ENCODE measurements around the gene RIOK2.

- TF ChIP-seq ELK4 (IDR thresholded peaks at IDR 0.05; ENCODE audit: borderline replicate concordance, low read depth, low read length): no peak
- TF ChIP-seq CTCF (tag by site-specific recombination; IDR thresholded peaks at IDR 0.05): peak; percentile 32; the same call in 1 of the 2 replicates
- no peak for TF ChIP-seq ZNF623 (tag by site-specific recombination; IDR thresholded peaks at IDR 0.05)
- TF ChIP-seq PRDM10 (tag by site-specific recombination; IDR thresholded peaks at IDR 0.05): no peak
Observed at GRCh38 chr5:97231025-97231636, 48.1 kb upstream of the RIOK2 start.

Measured in HEK293 (cell line).